Activated B cell treated with CpG ODN at 0.5 μM for 24 hours (primary cell): Measurements from ENCODE around the gene C2. TPM values are rescaled to one million over a fixed set of nuclear protein-coding genes. Genes with fewer than 3 reads are reported as not detected.
"Not testable (repeated sequence)": the region's sequence is repeated elsewhere in the genome, so short reads cannot be mapped to it uniquely, and the experiment has no call there.

Experiments
- ATAC-seq: fragments of 200-7000 bp; cut with Tn5 transposase; one replicate; pipeline ENCODE4 v1.10.0; 2021; ENCODE audit warnings: low read depth, mild to moderate bottlenecking, moderate library complexity
- CTCF ChIA-PET: fragments of 350-600 bp; sonication (Branson Sonifier 250); formaldehyde crosslinking; loops from one replicate; lab custom pipeline; 2021; ENCODE audit warnings: antibody characterized with exemption; lab: Charles Lee
- POLR2A ChIA-PET: fragments of 350-600 bp; sonication (Branson Sonifier 250); formaldehyde crosslinking; loops from one replicate; lab custom pipeline; 2021; ENCODE audit warnings: antibody characterized with exemption; lab: Charles Lee
- DNase-seq: peaks from one replicate; pipeline ENCODE4 v3.0.0; 2022
- H3K27ac Mint-ChIP-seq: one replicate; pipeline ENCODE4 v1.8.0; 2020; ENCODE audit warnings: mixed read lengths
- H3K27me3 Mint-ChIP-seq: one replicate; pipeline ENCODE4 v1.8.0; 2021; ENCODE audit warnings: mixed read lengths
- H3K36me3 Mint-ChIP-seq: one replicate; pipeline ENCODE4 v1.8.0; 2021; ENCODE audit warnings: low read depth, mixed read lengths
- H3K4me1 Mint-ChIP-seq: one replicate; pipeline ENCODE4 v1.8.0; 2021; ENCODE audit warnings: mixed read lengths
- H3K4me3 Mint-ChIP-seq: one replicate; pipeline ENCODE4 v1.8.0; 2020; ENCODE audit warnings: mild to moderate bottlenecking, mixed read lengths
- H3K9me3 Mint-ChIP-seq: one replicate; pipeline ENCODE4 v1.8.0; 2020; ENCODE audit warnings: mixed read lengths
- CTCF ChIP-seq: fragments of 200-600 bp; IDR thresholded peaks from one replicate; pipeline ENCODE4 v1.8.0; 2022; ENCODE audit warnings: antibody characterized with exemption, mild to moderate bottlenecking
- intact Hi-C: fragments of 100-400 bp; cut with micrococcal nuclease; formaldehyde crosslinking; loops from one replicate; pipeline ENCODE4 v1.15.1; 2024
- total RNA-seq: library from RNA; stranded (reverse); gene quantifications from 2 replicates; pipeline ENCODE4 v1.2.3, GENCODE V29; 2022

C2 gene
- total RNA-seq, 1 donor from 2014 or later = 0.95 TPM

GRCh38 chr6:31901415-31901952 lies 26.0 kb upstream of the C2 start:
- Mint-ChIP-seq H3K9me3 (no peaks in the 10 kb centered on the region), H3K27me3 (no peaks in the 10 kb centered on the region), H3K27ac (peak overlapping the region; percentile 53), H3K4me3 (peak overlapping the region; percentile 66), H3K36me3 (peaks cover 8% of the 10 kb centered on the region), H3K4me1 (peaks cover 29% of the 10 kb centered on the region)
- DNase-seq = peak; percentile 67
- ATAC-seq = peak; percentile 40
- POLR2A ChIA-PET = interaction anchor here (0.6 to 2.0 kb wide), 13 partner anchors 17 to 1376 kb away, joined by 3 to 9 read pairs (median 5); partner anchors contain the start of genes DDX39B, DXO, NELFE and NEU1
- intact Hi-C loops = loop anchor here (5.0 kb wide), 1 partner anchor 276 kb away; the partner anchor contains the start of genes AGPAT1 and RNF5
- TF ChIP-seq CTCF = no peak
- CTCF ChIA-PET = no interaction called here

- peak; percentile 83 for DNase-seq
- CTCF ChIA-PET = no interaction called here
- peaks cover 27% of the 10 kb centered on the region for H3K4me1 Mint-ChIP-seq
- peaks cover 7% of the 10 kb centered on the region for H3K36me3 Mint-ChIP-seq
- H3K27ac Mint-ChIP-seq = peak within 1 kb of the TSS; percentile 86
- no peaks in the 10 kb centered on the region for H3K27me3 Mint-ChIP-seq
- H3K9me3 Mint-ChIP-seq = no peaks in the 10 kb centered on the region
- ATAC-seq = peak; percentile 69
- intact Hi-C loops = loop anchor here (1.0 to 5.0 kb wide), 4 partner anchors 50 to 281 kb away; partner anchors contain the start of genes AGPAT1, PRRC2A, RNF5 and SKIC2
- peak within 1 kb of the TSS; percentile 89 for H3K4me3 Mint-ChIP-seq
- no peak for TF ChIP-seq CTCF
- POLR2A ChIA-PET = interaction anchor here (0.5 to 2.0 kb wide), 17 partner anchors 17 to 936 kb away, joined by 3 to 12 read pairs (median 4); partner anchors contain the start of genes DDX39B, DXO, GPANK1 and NELFE
Observed at GRCh38 chr6:31901953-31902643, 25.4 kb upstream of the C2 start, which contains the start of gene ZBTB12. Gene ZBTB12, minus strand, starts transcription at chr6:31902086. Its CDS starts 781 bp downstream, at chr6:31901305.

- Mint-ChIP-seq H3K27me3 (peaks cover 2% of the 10 kb centered on the region), H3K9me3 (no peaks in the 10 kb centered on the region), H3K4me3 (no peak overlapping the region), H3K36me3 (no peaks in the 10 kb centered on the region), H3K27ac (no peak overlapping the region), H3K4me1 (peaks cover 21% of the 10 kb centered on the region)
- intact Hi-C loops = loop anchor here (2.0 to 5.0 kb wide), 2 partner anchors 273 to 283 kb away; partner anchors contain the start of genes AGPAT1, PRRC2A and RNF5
- DNase-seq (no peak), ATAC-seq (no peak)
- POLR2A ChIA-PET = interaction anchor here (0.5 to 0.6 kb wide), 2 partner anchors 9 to 47 kb away, joined by 3 read pairs; no protein-coding TSS in a partner anchor
- CTCF ChIA-PET = no interaction called here
- no peak for TF ChIP-seq CTCF
Observed at GRCh38 chr6:31903957-31904356, 23.6 kb upstream of the C2 start.

- ChIA-PET POLR2A (no interaction called here), CTCF (no interaction called here)
- TF ChIP-seq CTCF = no peak
Observed at GRCh38 chr6:31905041-31905440, 22.5 kb upstream of the C2 start.

GRCh38 chr6:31906122-31906521 lies 21.4 kb upstream of the C2 start:
- ChIA-PET POLR2A (no interaction called here), CTCF (no interaction called here)
- no peak for ATAC-seq
- Mint-ChIP-seq H3K4me3 (no peak overlapping the region), H3K9me3 (no peaks in the 10 kb centered on the region), H3K27me3 (peaks cover 2% of the 10 kb centered on the region), H3K4me1 (peaks cover 16% of the 10 kb centered on the region), H3K27ac (no peak overlapping the region), H3K36me3 (no peaks in the 10 kb centered on the region)
- TF ChIP-seq CTCF = no peak
- DNase-seq = no peak
- intact Hi-C loops = no loop called here

More at GRCh38 chr6:31905041-31905440, 22.5 kb upstream of the C2 start:
- no peak for ATAC-seq
- intact Hi-C loops = no loop called here
- Mint-ChIP-seq H3K36me3 (no peaks in the 10 kb centered on the region), H3K4me1 (peaks cover 13% of the 10 kb centered on the region), H3K4me3 (no peak overlapping the region), H3K27me3 (peaks cover 2% of the 10 kb centered on the region), H3K27ac (no peak overlapping the region), H3K9me3 (no peaks in the 10 kb centered on the region)
- no peak for DNase-seq

GRCh38 chr6:31906727-31907126 lies 20.8 kb upstream of the C2 start:
- ATAC-seq, H3K27ac Mint-ChIP-seq, CTCF ChIA-PET, H3K4me3 Mint-ChIP-seq, intact Hi-C loops, DNase-seq, H3K27me3 Mint-ChIP-seq, H3K36me3 Mint-ChIP-seq, H3K9me3 Mint-ChIP-seq: not testable (repeated sequence)
- POLR2A ChIA-PET = interaction anchor here (0.6 to 0.9 kb wide), 2 partner anchors 39 to 204 kb away, joined by 3 to 4 read pairs; partner anchors contain the start of gene ABHD16A
- peaks cover 16% of the 10 kb centered on the region for H3K4me1 Mint-ChIP-seq
